H1 (cell line): ENCODE data around the gene RFX5. TPM values are rescaled to one million over a fixed set of nuclear protein-coding genes. Genes with fewer than 3 reads are reported as not detected.

Source experiments
- CBX5 ChIP-seq: fragments of 300-800, 300-1000 bp; sonication (generic); IDR thresholded peaks from 2 replicates; pipeline ENCODE4 v1.7.1; 2016; ENCODE audit warnings: antibody characterized with exemption, low read length, low read depth
- CEBPB ChIP-seq: IDR thresholded peaks from 2 replicates; pipeline ENCODE4 v1.6.1; 2012; ENCODE audit warnings: low read depth, low read length
- CHD7 ChIP-seq: fragments of 300-600 bp; sonication (generic); IDR thresholded peaks from 2 replicates; pipeline ENCODE4 v1.7.1; 2012; ENCODE audit warnings: low read length, moderate library complexity, mild to moderate bottlenecking, inconsistent platforms; ENCODE audit not compliant: insufficient replicate concordance
- NANOG ChIP-seq: IDR thresholded peaks from 2 replicates; pipeline ENCODE4 v1.6.1; 2011; ENCODE audit warnings: low read length, low read depth, mild to moderate bottlenecking, inconsistent platforms; ENCODE audit not compliant: insufficient read depth, poor library complexity, severe bottlenecking
- NRF1 ChIP-seq: IDR thresholded peaks from 2 replicates; pipeline ENCODE4 v1.6.1; 2011; ENCODE audit warnings: mild to moderate bottlenecking, low read depth, low read length, improper control_type of control experiment
- POU5F1 ChIP-seq: IDR thresholded peaks from 2 replicates; pipeline ENCODE4 v1.6.1; 2011; ENCODE audit warnings: low read depth, mild to moderate bottlenecking, low read length, moderate library complexity
- RNF2 ChIP-seq: fragments of 200-900, 300-1000 bp; sonication (generic); IDR thresholded peaks from 2 replicates; pipeline ENCODE4 v1.7.1; 2016; ENCODE audit warnings: borderline replicate concordance, low read depth, mild to moderate bottlenecking, antibody characterized with exemption, low read length; ENCODE audit not compliant: poor library complexity, severe bottlenecking; ENCODE audit errors: missing control alignments
- SIRT6 ChIP-seq: IDR thresholded peaks from one replicate; pipeline ENCODE4 v1.7.1; 2012; ENCODE audit warnings: low read length, inconsistent platforms
- SIX5 ChIP-seq: IDR thresholded peaks from 2 replicates; pipeline ENCODE4 v1.6.1; 2011; ENCODE audit warnings: mild to moderate bottlenecking, low read depth, low read length
- SP2 ChIP-seq: IDR thresholded peaks from 2 replicates; pipeline ENCODE4 v1.6.1; 2012; ENCODE audit warnings: mild to moderate bottlenecking, low read length, inconsistent platforms
- TAF1 ChIP-seq: IDR thresholded peaks from 2 replicates; pipeline ENCODE4 v1.6.1; 2011; ENCODE audit warnings: mild to moderate bottlenecking, low read depth, low read length
- YY1 ChIP-seq: IDR thresholded peaks from 2 replicates; pipeline ENCODE4 v1.6.1; 2011; ENCODE audit warnings: low read depth, mild to moderate bottlenecking, low read length
- polyA plus RNA-seq, 7 experiments: library from polyadenylated mRNA; depleted of rRNA in 3 of 7; stranded (reverse) in 5 of 7; unstranded in 2 of 7; fragments of >200 nt in 5 of 7; fragments of 200-250 nt in 2 of 7; gene quantifications; 1 replicate in 5 of 7; 2 replicates in 1 of 7; 4 replicates in 1 of 7; pipeline versions ENCODE4 v1.2.1 to v1.2.3, GENCODE V29; 2011 to 2013; ENCODE audit warnings: missing spikeins in 2 of 7, mixed read lengths in 2 of 7
- total RNA-seq: library from RNA; stranded (reverse); fragmentation: NEBNext Ultra II Directional; extraction: Animal tissue kit (Norgen Biotek cat#: 25700); gene quantifications from 2 replicates; pipeline ENCODE4 v1.2.1, GENCODE V29; 2021

Gene RFX5
- total and polyA plus RNA-seq, 2 of the 8 experiments (the other 6 are each of a cell fraction or from before 2014, with no cell fraction given) = 27.8 to 59.7 TPM

DNA sequence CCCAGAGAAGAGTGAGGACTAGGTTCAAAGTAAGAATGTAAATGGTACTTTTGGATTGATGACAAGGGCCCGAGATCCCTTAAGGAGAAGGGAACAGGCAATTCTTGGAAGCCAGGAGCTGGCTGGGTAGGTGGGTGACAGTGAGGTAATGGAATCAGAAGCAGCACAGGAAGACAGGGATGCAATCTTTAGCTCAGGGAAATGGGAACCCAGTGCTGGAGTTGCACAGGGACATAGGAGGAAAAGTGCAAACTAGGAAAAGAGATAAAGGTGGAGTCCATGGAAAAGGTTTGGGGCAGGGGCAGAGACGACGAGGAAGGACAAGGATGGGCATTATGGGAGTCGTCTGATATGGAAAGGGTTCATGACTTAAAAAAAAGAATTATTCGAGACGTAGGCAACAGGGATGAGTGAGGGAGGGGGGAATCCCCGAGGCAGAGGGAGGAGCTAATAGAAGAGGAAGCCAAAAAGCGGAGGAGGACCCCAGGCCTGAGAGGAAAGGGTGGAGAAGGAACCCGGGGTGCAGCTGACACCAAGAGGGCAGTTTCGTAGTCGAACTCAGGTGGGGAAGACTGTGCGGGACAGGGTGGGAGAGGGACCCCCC, 20.3 kb downstream of the RFX5 start (continued):
- TF ChIP-seq CHD7 (no peak), RNF2 (no peak), CBX5 (no peak), SIX5 (no peak), SP2 (no peak), POU5F1 (no peak), SIRT6 (no peak), TAF1 (no peak), YY1 (no peak), CEBPB (no peak), NANOG (no peak), NRF1 (no peak)
